GM19468 (cell line): ENCODE data around the gene PACRG.

Experiments used
- ATAC-seq: cut with Tn5 transposase; IDR thresholded peaks from one replicate; pipeline ENCODE4 v1.9.1; 2021; ENCODE audit warnings: mild to moderate bottlenecking, moderate library complexity, moderate number of reproducible peaks; ENCODE audit not compliant: unreplicated experiment; ENCODE audit errors: extremely low read depth

PACRG gene

GRCh38 chr6:163289447-163289846 is 561.7 kb downstream of the PACRG start:
- no peak for ATAC-seq

- ATAC-seq = no peak
These were observed 562.9 kb downstream of the PACRG start for GRCh38 chr6:163290545-163291274.

- no peak for ATAC-seq
These were observed 563.8 kb downstream of the PACRG start for GRCh38 chr6:163291622-163292021.

- ATAC-seq = no peak
These were observed 565.5 kb downstream of the PACRG start for GRCh38 chr6:163293286-163293685.

- ATAC-seq = no peak
These were observed 567.0 kb downstream of the PACRG start for GRCh38 chr6:163294734-163295133.

GRCh38 chr6:163296835-163297519 is 569.2 kb downstream of the PACRG start:
- ATAC-seq = no peak

- no peak for ATAC-seq
These were observed 570.5 kb downstream of the PACRG start for GRCh38 chr6:163298079-163298830.

- ATAC-seq = no peak
These were observed 573.1 kb downstream of the PACRG start for GRCh38 chr6:163300838-163301237.

GRCh38 chr6:163301726-163302635 is 574.2 kb downstream of the PACRG start:
- ATAC-seq = no peak

- ATAC-seq = no peak
These were observed 575.0 kb downstream of the PACRG start for GRCh38 chr6:163302747-163303146.

GRCh38 chr6:163306000-163306399 is 578.2 kb downstream of the PACRG start:
- no peak for ATAC-seq

- ATAC-seq = no peak
These were observed 581.1 kb downstream of the PACRG start for GRCh38 chr6:163308629-163309440.

- ATAC-seq = no peak
These were observed 581.8 kb downstream of the PACRG start for GRCh38 chr6:163309491-163310026.

GRCh38 chr6:163310096-163310972 is 582.6 kb downstream of the PACRG start:
- no peak for ATAC-seq

- no peak for ATAC-seq
These were observed 583.2 kb downstream of the PACRG start for GRCh38 chr6:163310973-163311383.

- ATAC-seq = no peak
These were observed 584.1 kb downstream of the PACRG start for GRCh38 chr6:163311830-163312229.

- ATAC-seq = no peak
These were observed 585.8 kb downstream of the PACRG start for GRCh38 chr6:163313566-163313965.

GRCh38 chr6:163313981-163314380 is 586.2 kb downstream of the PACRG start:
- ATAC-seq = no peak
